H1 (cell line): ENCODE measurements around the gene BNC2. TPM values are rescaled to one million over a fixed set of nuclear protein-coding genes. Genes with fewer than 3 reads are reported as not detected.

Source experiments
- CTCF ChIA-PET: fragments of 300-600 bp; sonication (Branson Sonifier 250); formaldehyde crosslinking; loops from one replicate; lab custom pipeline; 2021; ENCODE audit not compliant: partially characterized antibody; lab: Charles Lee
- POLR2A ChIA-PET: fragments of 300-600 bp; sonication (Branson Sonifier 250); formaldehyde crosslinking; loops from one replicate; lab custom pipeline; 2021; ENCODE audit warnings: inconsistent platforms; ENCODE audit not compliant: partially characterized antibody; lab: Charles Lee
- DNase-seq, 2 experiments: peaks; one replicate each; pipeline versions ENCODE4 v3.0.0 to v3.0.0-alpha.2; 2010 to 2022; ENCODE audit warnings: low spot score in 2 of 2, low read depth in 1 of 2, mixed read lengths in 1 of 2
- FAIRE-seq: peaks from 2 replicates; lab custom pipeline; 2011; peaks lifted over from hg19 to GRCh38; lab: Jason Lieb, UNC
- H2AFZ ChIP-seq: 2 replicates; pipeline ENCODE4 v1.8.1; 2012; ENCODE audit warnings: low read length, inconsistent platforms
- H2AK5ac ChIP-seq: 2 replicates; pipeline ENCODE4 v1.6.1; 2013; ENCODE audit warnings: low read depth, low read length
- H2BK120ac ChIP-seq: replicated peaks from 2 replicates; pipeline ENCODE3; 2013; ENCODE audit warnings: low read depth, low read length, inconsistent platforms
- H2BK12ac ChIP-seq: 2 replicates; pipeline ENCODE4 v1.6.1; 2013; ENCODE audit warnings: low read depth, low read length
- H2BK15ac ChIP-seq: 2 replicates; pipeline ENCODE4 v1.6.1; 2013; ENCODE audit warnings: low read length
- H2BK20ac ChIP-seq: 2 replicates; pipeline ENCODE4 v1.6.1; 2013; ENCODE audit warnings: low read length
- H2BK5ac ChIP-seq: 2 replicates; pipeline ENCODE4 v1.6.1; 2013; ENCODE audit warnings: low read depth, low read length
- H3K14ac ChIP-seq: 2 replicates; pipeline ENCODE4 v1.6.1; 2013; ENCODE audit warnings: inconsistent platforms; ENCODE audit not compliant: insufficient read length
- H3K18ac ChIP-seq: 2 replicates; pipeline ENCODE4 v1.6.1; 2013; ENCODE audit warnings: low read length; ENCODE audit errors: extremely low read depth
- H3K23ac ChIP-seq: 2 replicates; pipeline ENCODE4 v1.6.1; 2013; ENCODE audit warnings: inconsistent platforms; ENCODE audit not compliant: insufficient read length
- H3K23me2 ChIP-seq: 2 replicates; pipeline ENCODE4 v1.6.1; 2013; ENCODE audit warnings: low read depth, low read length
- H3K27ac ChIP-seq: 2 replicates; pipeline ENCODE4 v1.6.1; 2011; ENCODE audit warnings: low read depth, low read length, inconsistent platforms
- H3K27me3 ChIP-seq, 4 experiments: replicated peaks in 1 of 4; 1 replicate in 1 of 4; 2 replicates in 3 of 4; pipeline versions ENCODE4 v1.6.1 to v1.8.1; 2011 to 2013; ENCODE audit warnings: low read length in 3 of 4, mild to moderate bottlenecking in 3 of 4, inconsistent platforms in 2 of 4, mixed read lengths in 2 of 4, moderate library complexity in 1 of 4; ENCODE audit not compliant: control insufficient read depth in 3 of 4, insufficient read depth in 3 of 4; ENCODE audit errors: extremely low read depth in 1 of 4
- H3K36me3 ChIP-seq, 4 experiments: 2 replicates each; pipeline versions ENCODE4 v1.6.1 to v1.8.1; 2011 to 2013; ENCODE audit warnings: mild to moderate bottlenecking in 4 of 4, low read length in 3 of 4, moderate library complexity in 2 of 4, control low read depth in 1 of 4, inconsistent platforms in 1 of 4; ENCODE audit not compliant: insufficient read depth in 4 of 4, control insufficient read depth in 2 of 4
- H3K4ac ChIP-seq: replicated peaks from 2 replicates; pipeline ENCODE3; 2013; ENCODE audit warnings: low read length, low read depth, mixed read lengths, inconsistent platforms; ENCODE audit not compliant: insufficient read length
- H3K4me1 ChIP-seq, 4 experiments: replicated peaks in 1 of 4; 1 replicate in 1 of 4; 2 replicates in 3 of 4; pipeline versions ENCODE4 v1.6.1 to v1.8.1; 2011 to 2013; ENCODE audit warnings: low read length in 3 of 4, inconsistent platforms in 2 of 4, mixed read lengths in 1 of 4; ENCODE audit not compliant: insufficient read depth in 4 of 4, control insufficient read depth in 3 of 4
- H3K4me2 ChIP-seq, 2 experiments: 2 replicates each; pipeline versions ENCODE4 v1.6.1 to v1.8.1; 2011 to 2013; ENCODE audit warnings: low read depth in 2 of 2, low read length in 2 of 2, control low read depth in 1 of 2, inconsistent platforms in 1 of 2, mild to moderate bottlenecking in 1 of 2; ENCODE audit not compliant: insufficient read depth in 1 of 2
- H3K4me3 ChIP-seq, 4 experiments: fragments of 200-600, 300-600 bp in 1 of 4; sonication (generic), shearing (Covaris generic), sonication (Bioruptor Twin) in 1 of 4; 2 replicates each; pipeline versions ENCODE4 v1.5.1 to v1.8.1; 2011 to 2016; ENCODE audit warnings: low read length in 4 of 4, low read depth in 3 of 4, control low read depth in 2 of 4, inconsistent platforms in 2 of 4, mild to moderate bottlenecking in 2 of 4, mixed read lengths in 1 of 4, moderate library complexity in 1 of 4; ENCODE audit not compliant: insufficient read depth in 2 of 4; ENCODE audit errors: extremely low read depth in 1 of 4
- H3K56ac ChIP-seq: replicated peaks from 2 replicates; pipeline ENCODE3; 2013; ENCODE audit warnings: low read depth, mild to moderate bottlenecking, mixed read lengths, low read length, inconsistent platforms; ENCODE audit not compliant: insufficient read length
- H3K79me1 ChIP-seq: 2 replicates; pipeline ENCODE4 v1.6.1; 2013; ENCODE audit warnings: low read depth, low read length, control low read depth
- H3K79me2 ChIP-seq, 2 experiments: 2 replicates each; pipeline versions ENCODE4 v1.6.1 to v1.8.1; 2012 to 2013; ENCODE audit warnings: low read length in 2 of 2, mild to moderate bottlenecking in 2 of 2, inconsistent platforms in 1 of 2; ENCODE audit not compliant: insufficient read depth in 2 of 2, control insufficient read depth in 1 of 2
- H3K9ac ChIP-seq, 4 experiments: replicated peaks in 1 of 4; 1 replicate in 1 of 4; 2 replicates in 3 of 4; pipeline versions ENCODE4 v1.6.1 to v1.8.1; 2011 to 2013; ENCODE audit warnings: low read depth in 3 of 4, low read length in 3 of 4, control low read depth in 2 of 4, mild to moderate bottlenecking in 2 of 4, moderate library complexity in 2 of 4, inconsistent platforms in 1 of 4; ENCODE audit errors: extremely low read depth in 1 of 4
- H3K9me3 ChIP-seq, 2 experiments: 2 replicates each; pipeline versions ENCODE4 v1.6.1 to v1.8.1; 2012 to 2013; ENCODE audit warnings: mild to moderate bottlenecking in 2 of 2, moderate library complexity in 2 of 2, control low read depth in 1 of 2, inconsistent platforms in 1 of 2, low read depth in 1 of 2, low read length in 1 of 2, mixed read lengths in 1 of 2; ENCODE audit not compliant: insufficient read depth in 2 of 2
- H4K20me1 ChIP-seq, 2 experiments: replicated peaks in 1 of 2; 2 replicates each; pipeline versions ENCODE3 to v1.8.1; 2011 to 2013; ENCODE audit warnings: inconsistent platforms in 2 of 2, low read length in 2 of 2, mild to moderate bottlenecking in 1 of 2; ENCODE audit not compliant: insufficient read depth in 2 of 2, control insufficient read depth in 1 of 2
- H4K5ac ChIP-seq: 2 replicates; pipeline ENCODE4 v1.6.1; 2013; ENCODE audit warnings: low read length, low read depth, mixed read lengths, inconsistent platforms; ENCODE audit not compliant: insufficient read length
- H4K8ac ChIP-seq: 2 replicates; pipeline ENCODE4 v1.8.0; 2013; ENCODE audit warnings: mild to moderate bottlenecking, moderate library complexity, low read length, inconsistent platforms; ENCODE audit not compliant: insufficient read depth; ENCODE audit errors: extremely low read depth
- H4K91ac ChIP-seq: replicated peaks from 2 replicates; pipeline ENCODE3; 2013; ENCODE audit warnings: low read length, mixed read lengths, inconsistent platforms; ENCODE audit not compliant: insufficient read length
- CBX8 ChIP-seq: fragments of 300-800, 300-1000 bp; sonication (generic); IDR thresholded peaks from 2 replicates; pipeline ENCODE4 v1.7.1; 2016; ENCODE audit warnings: low read depth, low read length, borderline replicate concordance
- JUN ChIP-seq: IDR thresholded peaks from 2 replicates; pipeline ENCODE4 v1.6.1; 2011; ENCODE audit warnings: low read depth, mild to moderate bottlenecking, improper control_type of control experiment, low read length
- KDM4A ChIP-seq: IDR thresholded peaks from one replicate; pipeline ENCODE4 v1.7.1; 2012; ENCODE audit warnings: low read depth, mild to moderate bottlenecking, moderate library complexity, low read length, inconsistent platforms; ENCODE audit not compliant: severe bottlenecking
- SIX5 ChIP-seq: IDR thresholded peaks from 2 replicates; pipeline ENCODE4 v1.6.1; 2011; ENCODE audit warnings: mild to moderate bottlenecking, low read depth, low read length
- SUZ12 ChIP-seq: fragments of 200-600 bp; sonication (generic); IDR thresholded peaks from 2 replicates; pipeline ENCODE4 v1.6.1; 2012; ENCODE audit warnings: mild to moderate bottlenecking, inconsistent platforms, low read length, moderate library complexity, mixed read lengths
- WGBS, 2 experiments: shearing (Covaris generic) in 1 of 2; methylation state at CpG; one replicate each; pipeline versions ENCODE4 v1.1.6 to v1.1.7; 2013 to 2015; ENCODE audit warnings: low lambda C conversion rate in 2 of 2, mixed read lengths in 2 of 2, inconsistent platforms in 1 of 2, low coverage in 1 of 2, missing lambda C conversion rate in 1 of 2; ENCODE audit not compliant: insufficient replicate concordance in 2 of 2, insufficient coverage in 1 of 2, insufficient read length in 1 of 2; ENCODE audit errors: extremely low coverage in 1 of 2, missing lambda C conversion rate in 1 of 2; 5-methylcytosine and 5-hydroxymethylcytosine counted together
- polyA plus RNA-seq, 7 experiments: library from polyadenylated mRNA; depleted of rRNA in 3 of 7; stranded (reverse) in 5 of 7; unstranded in 2 of 7; fragments of >200 nt in 5 of 7; fragments of 200-250 nt in 2 of 7; gene quantifications; 1 replicate in 5 of 7; 2 replicates in 1 of 7; 4 replicates in 1 of 7; pipeline versions ENCODE4 v1.2.1 to v1.2.3, GENCODE V29; 2011 to 2013; ENCODE audit warnings: missing spikeins in 2 of 7, mixed read lengths in 2 of 7
- total RNA-seq: library from RNA; stranded (reverse); fragmentation: NEBNext Ultra II Directional; extraction: Animal tissue kit (Norgen Biotek cat#: 25700); gene quantifications from 2 replicates; pipeline ENCODE4 v1.2.1, GENCODE V29; 2021

Gene BNC2
- total and polyA plus RNA-seq, 2 of the 8 experiments (the other 6 are each of a cell fraction or from before 2014, with no cell fraction given) = 16.0 to 26.8 TPM

DNA sequence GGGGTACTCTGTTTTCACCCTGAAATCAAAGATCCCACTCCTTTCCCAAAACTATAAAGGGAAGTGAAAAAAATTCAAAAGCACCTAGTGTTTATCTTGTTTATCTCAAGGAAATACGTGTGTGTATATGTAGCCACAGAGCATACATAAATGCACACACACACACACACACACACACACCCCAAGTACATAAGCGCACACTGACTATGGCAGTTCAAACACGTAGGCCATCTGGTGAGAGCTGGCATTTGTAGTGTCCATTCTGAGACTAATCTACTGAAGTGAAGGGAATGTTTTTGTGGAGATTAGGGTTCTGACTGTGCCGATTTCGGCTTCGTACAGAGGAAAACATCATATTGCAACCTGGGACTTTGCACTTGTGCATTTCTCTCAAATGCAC, 451.7 kb downstream of the BNC2 start:
- Histone ChIP-seq H3K4me2 (no peak overlapping the region), H3K27ac (no peak overlapping the region), H3K79me2 (no peaks in the 10 kb centered on the region), H3K9ac (no peak overlapping the region), H4K8ac (no peak overlapping the region), H2BK12ac (no peak overlapping the region), H2BK5ac (no peak overlapping the region), H2AK5ac (no peak overlapping the region), H3K4me3 (no peak overlapping the region), H2AFZ (no peak overlapping the region), H2BK15ac (no peak overlapping the region), H3K4ac (no peak overlapping the region), H3K4me1 (peaks cover 0 to 16% (median 6%) of the 10 kb centered on the region in 4 experiments; a peak in 4 of 7 replicates), H3K18ac (no peak overlapping the region), H3K56ac (no peak overlapping the region), H2BK120ac (no peak overlapping the region), H3K36me3 (peaks cover 0 to 12% (median 5%) of the 10 kb centered on the region in 4 experiments; a peak in 4 of 8 replicates), H3K79me1 (no peaks in the 10 kb centered on the region), H3K23ac (no peak overlapping the region), H4K20me1 (no peaks in the 10 kb centered on the region), H2BK20ac (no peak overlapping the region), H3K14ac (no peak overlapping the region), H3K23me2 (no peaks in the 10 kb centered on the region), H3K27me3 (no peaks in the 10 kb centered on the region), H4K5ac (no peak overlapping the region), H3K9me3 (0 out of 4 replicates have a peak, but pooled peaks cover 0 to 3% of the 10 kb centered on the region in 2 experiments), H4K91ac (no peak overlapping the region)
- WGBS, 2 experiments = 93% methylated on average over 6 of the region's 6 CpGs; no CpG with 5 or more reads in 1 of the 2 experiments
- FAIRE-seq (no peak), DNase-seq (no peak)
- POLR2A ChIA-PET = no interaction called here
- CTCF ChIA-PET = no interaction called here
- TF ChIP-seq JUN = no peak
- no peak for TF ChIP-seq SUZ12
- TF ChIP-seq KDM4A = no peak
- TF ChIP-seq SIX5 = no peak
- TF ChIP-seq CBX8 = no peak
